ENCODE measurements around the gene ANO8.
A peak's percentile ranks its signal among the peaks of the same experiment; 100 is the strongest.

ANO8 gene

DNA sequence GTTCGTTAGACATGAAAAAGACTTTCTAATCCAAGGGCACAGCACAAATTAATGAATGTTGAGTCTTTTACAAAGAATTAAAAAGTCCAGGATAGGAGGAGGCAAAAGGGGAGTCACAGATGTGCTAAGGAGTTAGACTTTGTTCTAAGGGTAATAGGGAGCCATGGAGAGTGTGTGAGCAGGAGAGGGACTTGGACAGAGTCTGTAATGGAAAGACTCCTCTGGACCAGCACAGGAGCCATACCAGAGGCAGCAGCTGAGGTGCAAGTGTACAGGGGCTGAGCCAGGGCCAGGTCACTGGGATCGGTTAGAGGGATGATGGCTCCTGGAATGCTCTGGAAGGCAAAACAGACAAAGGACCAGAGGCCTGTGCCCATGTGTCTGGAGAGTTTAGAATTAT is 13.2 kb upstream of the ANO8 start:
- DNase-seq (ENCODE audit: low read depth) = no peak

DNA sequence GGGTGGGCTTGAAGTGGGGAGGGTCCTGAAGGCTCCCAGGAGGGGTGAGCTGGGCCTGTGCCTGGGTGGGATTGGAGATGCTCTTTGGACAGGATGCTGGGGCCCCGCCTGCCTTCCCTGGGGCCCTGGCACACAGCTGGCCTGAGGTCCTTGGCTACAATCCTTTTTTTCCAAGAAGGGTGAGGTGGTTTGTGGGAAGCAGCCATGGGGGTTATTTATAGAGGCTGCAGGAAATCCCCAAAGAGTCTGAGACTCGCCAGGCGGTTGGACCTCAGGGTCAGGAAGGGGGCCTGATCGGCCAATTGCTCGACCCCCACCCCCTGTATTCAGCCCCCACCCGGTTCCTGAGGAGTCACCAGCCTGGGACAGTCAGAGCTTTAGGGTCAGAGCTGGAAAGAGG is 12.7 kb upstream of the ANO8 start:
- no peak for DNase-seq (ENCODE audit: low read depth)

DNA sequence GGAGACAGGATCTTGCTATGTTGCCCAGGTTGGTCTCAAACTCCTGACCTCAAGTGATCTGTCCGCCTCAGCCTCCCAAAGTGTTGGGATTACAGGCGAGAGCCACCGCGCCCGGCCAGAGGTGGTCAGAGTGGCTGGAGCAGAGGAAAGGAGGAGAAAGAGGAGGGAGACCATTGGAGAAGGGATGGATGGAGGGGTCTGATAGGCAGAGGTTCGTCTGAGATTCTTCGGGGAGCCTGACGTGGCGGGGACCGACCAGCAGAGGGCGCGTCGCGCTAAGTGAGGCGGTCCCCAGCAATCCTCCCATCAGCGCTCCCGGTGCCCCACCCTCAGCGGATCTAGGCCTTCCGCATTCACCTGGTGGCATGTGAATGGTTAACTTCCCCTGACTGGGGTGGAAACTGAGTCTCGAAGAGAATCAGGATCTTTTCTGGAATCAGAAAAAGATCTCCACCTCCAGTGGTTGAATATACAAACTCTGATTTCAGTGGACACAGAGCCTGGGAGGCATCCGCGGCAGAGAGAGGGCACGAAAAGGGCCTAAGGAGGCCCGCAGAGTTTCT is 11.5 kb upstream of the ANO8 start:
- DNase-seq (ENCODE audit: low read depth) = peak; percentile 80

DNA sequence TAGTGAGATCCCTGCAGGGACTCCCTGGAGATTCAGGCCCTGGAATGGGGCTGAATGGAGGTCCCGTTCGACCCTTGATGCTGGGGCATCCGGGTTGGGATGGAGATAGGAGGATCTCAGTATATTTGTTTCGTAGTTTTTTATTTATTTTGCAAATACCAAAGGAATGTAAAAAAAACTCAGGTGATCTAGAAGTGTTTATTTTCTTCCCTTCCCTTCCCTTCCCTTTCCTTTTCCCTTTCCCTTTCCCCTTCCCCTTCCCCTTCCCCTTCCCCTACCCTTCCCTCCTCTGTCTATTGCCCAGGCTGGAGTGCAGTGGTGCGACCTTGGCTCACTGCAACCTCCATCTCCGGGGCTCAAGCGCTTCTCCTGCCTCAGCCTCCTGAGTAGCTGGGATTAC is 7.2 kb upstream of the ANO8 start:
- no peak for DNase-seq (ENCODE audit: low read depth)

DNA sequence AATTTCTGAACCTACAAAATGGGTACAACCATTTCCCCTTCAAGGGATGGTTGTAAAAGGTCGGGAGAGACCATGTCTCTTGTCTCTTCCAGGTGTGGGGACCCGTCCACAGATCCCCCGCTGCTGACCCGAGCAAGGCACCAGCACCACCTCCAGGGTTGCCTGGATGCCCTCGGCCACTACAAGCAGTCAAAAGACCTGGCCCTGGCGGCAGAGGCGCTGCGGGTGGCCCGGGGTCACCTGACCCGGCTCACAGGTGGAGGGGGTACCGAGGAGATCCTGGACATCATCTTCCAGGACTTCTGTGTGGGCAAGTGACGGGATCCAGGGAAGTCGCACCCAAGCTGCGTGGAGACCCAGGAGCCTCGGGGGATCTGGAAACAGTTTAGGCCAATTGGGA is 6.7 kb upstream of the ANO8 start:
- DNase-seq (ENCODE audit: low read depth) = no peak

DNA sequence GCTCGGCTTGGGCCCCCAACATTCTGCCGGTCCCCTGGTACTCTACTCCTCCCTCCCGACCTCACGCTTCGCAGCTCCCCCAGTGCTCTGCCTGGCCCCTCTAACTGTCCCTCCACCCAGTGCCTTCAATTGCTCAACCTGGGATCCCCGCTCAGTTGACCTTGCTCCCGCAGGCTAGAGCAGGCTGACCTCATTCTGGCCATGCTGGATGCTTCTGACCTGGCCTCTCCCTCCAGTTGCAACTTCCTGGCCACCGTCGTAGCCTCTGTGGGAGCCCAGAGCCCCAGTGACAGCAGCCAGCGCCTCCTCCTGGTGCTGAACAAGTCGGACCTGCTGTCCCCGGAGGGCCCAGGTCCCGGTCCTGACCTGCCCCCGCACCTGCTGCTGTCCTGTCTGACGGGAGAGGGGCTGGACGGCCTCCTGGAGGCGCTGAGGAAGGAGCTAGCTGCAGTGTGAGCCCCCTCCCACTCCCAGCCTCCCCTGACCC is 6.3 kb upstream of the ANO8 start:
- DNase-seq (ENCODE audit: low read depth) = no peak

DNA sequence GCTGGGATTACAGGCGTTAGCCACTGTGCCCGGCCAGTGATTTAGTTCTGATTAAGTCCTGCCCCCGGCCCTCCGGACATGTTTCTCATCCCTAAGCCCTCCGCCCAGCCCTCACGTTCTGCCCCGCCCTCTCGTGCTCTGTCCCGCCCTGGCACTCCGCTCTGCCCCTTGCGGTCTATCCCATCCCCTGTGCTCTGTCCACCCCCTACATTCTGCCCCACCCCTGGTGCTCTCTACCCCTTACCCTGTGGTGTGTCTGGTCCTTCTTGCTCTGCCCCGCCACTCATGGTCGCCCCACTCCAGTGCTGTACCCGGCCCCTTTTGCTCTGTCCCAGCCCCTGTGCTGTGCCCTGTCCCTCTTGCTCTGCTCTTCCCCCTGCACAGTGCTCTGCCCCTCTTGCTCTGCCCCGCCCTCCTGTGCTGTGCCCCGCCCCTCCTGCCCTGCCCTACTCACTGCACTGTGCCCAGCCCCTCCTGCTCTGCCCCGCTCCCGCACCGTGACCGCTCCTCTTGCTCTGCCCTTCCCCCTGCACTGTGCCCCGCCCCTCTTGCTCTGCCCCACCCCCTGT is 5.7 kb upstream of the ANO8 start:
- no peak for DNase-seq (ENCODE audit: low read depth)

DNA sequence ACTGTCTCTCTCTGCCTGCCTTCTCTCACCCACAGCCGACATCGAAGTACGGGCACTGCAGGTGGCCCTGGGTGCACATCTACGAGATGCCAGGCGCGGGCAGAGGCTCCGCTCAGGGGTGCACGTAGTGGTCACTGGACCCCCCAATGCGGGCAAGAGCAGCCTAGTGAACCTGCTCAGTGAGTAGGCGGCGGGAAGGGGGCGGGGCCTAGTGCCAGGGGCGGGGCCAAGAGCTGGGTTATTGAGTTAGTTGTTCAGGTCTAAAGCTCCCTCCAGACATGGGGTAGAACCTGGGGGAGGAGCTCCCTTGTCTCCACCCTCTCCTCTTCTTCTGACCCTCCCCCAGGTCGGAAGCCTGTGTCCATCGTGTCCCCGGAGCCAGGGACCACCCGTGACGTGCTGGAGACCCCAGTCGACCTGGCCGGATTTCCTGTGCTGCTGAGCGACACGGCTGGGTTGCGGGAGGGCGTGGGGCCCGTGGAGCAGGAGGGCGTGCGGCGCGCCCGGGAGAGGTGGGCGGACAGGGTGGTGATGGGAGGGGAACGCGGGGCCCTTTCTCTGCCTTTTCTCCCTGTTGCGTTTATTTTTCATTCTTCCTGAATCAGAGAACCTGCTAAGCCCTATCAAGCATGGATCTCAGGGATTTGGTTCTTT is 4.6 kb upstream of the ANO8 start:
- DNase-seq (ENCODE audit: low read depth) = peak; percentile 56

DNA sequence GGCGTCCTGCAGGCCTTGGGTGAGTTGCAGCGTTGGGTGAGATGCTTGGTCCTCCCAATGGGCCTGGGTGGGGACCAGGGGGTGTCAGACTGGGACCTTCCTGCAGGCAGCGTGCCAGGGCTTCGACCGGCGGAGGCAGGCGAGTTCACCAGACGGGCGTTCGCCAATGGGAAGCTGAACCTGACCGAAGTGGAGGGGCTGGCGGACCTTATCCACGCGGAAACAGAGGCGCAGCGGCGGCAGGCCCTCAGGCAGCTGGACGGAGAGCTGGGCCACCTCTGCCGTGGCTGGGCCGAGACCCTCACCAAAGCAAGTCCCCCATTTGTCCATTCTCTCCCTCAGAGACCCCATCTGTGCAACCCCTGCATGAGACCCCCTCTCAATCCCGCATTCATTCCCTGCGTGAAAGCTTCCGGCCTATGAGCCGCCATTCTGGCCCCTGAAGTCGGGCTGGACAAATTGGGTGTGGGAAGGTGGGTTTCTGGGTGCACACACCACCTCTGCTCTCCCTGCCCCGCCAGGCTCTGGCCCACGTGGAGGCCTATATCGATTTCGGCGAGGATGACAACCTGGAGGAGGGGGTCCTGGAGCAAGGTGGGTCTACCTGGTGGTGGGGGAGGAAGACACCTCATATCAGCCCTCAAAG is 3.9 kb upstream of the ANO8 start:
- no peak for DNase-seq (ENCODE audit: low read depth)

DNA sequence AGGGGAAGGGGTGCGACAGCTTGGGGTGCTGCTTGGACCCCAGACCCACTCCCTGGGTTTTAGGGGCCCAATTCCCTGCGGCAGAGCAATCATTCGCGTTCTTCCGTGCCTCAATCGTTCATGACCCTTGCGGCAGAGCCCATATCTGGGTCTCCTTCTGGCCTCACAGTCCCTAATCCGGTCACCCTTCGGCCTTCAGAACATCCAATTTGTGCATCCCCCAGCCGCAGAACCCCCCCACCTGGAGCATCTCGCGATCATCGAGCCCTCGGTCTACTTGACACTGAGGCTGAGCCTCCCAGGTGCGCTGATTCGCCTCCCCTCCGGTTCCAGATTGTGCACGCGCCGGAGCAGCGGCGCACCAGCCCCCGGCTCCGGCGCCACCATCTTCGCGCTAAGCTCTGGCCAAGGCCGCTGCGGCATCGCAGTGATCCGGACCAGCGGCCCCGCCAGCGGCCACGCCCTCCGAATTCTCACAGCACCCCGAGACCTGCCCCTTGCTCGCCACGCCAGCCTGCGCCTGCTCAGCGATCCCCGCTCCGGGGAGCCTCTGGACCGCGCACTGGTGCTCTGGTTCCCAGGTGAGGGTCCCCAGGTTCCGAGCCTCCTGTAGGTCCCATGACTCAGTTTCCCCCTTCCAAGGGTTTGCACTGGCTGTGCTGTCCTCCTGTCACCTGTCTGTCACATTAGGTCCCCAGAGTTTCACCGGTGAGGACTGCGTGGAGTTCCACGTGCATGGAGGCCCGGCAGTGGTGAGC is 3.2 kb upstream of the ANO8 start:
- DNase-seq (ENCODE audit: low read depth) = peak; percentile 56

DNA sequence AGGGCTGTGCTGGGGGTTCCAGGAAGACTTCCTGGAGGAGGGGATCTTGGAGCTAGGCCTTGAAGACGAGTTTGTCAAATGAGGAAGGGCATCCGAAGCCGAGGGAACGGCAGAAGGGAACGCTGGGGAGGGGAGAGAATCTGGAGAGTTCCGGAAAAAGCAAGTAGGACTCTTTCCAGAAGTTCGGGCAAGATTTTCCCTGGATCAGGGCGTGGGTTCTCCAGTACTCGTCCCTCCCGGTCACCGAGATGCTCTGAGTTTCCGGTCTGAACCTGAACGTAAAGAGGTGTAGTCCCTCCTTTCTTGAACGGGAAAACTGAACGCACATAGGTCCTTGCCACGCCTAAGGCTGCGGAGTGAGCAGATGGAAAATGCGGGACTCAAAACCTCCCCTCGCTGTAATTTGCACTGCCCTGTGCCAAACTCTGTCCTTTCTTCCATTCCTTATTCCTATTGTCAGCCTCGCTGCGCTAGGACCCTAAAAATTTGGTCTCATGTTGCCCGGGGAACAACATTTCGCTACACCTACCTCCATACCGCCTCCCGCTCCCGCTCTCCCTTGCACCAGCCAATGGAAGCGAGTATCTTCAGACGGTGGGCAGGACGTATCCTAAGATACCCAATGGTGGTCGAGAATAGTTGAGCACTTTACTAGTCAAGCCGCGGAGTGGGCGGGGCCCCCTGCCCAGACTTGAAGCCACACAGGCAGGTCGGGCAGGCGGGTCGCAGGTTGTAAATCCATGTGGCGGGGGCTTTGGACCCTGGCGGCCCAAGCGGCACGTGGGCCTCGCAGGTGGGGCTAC is 2.4 kb upstream of the ANO8 start, which contains the start of gene GTPBP3:
Gene GTPBP3 (plus strand): TSS at position 682 of the 803 bp plus-strand sequence. CDS start 59 bp downstream, at position 741.
- peak; percentile 94 for DNase-seq (ENCODE audit: low read depth)

DNA sequence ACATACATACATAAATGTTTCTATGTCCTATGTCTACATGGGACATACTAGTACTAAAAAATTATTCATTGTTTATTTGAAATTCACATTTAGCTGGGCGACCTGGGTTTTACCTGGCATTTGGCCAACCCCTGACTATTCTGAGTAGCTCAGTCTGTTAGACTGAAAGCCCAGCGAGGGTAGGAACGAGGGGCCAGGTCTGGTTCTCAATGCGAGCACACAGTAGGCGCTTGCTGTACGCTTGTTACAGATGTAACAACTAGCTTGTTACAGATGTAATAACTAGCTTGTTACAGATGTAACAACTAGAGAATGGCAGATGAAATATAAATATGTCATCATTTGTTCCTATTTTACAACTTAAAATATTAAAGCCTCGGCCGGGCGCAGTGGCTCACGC is 920 bp upstream of the ANO8 start:
- no peak for DNase-seq (ENCODE audit: low read depth)

DNA sequence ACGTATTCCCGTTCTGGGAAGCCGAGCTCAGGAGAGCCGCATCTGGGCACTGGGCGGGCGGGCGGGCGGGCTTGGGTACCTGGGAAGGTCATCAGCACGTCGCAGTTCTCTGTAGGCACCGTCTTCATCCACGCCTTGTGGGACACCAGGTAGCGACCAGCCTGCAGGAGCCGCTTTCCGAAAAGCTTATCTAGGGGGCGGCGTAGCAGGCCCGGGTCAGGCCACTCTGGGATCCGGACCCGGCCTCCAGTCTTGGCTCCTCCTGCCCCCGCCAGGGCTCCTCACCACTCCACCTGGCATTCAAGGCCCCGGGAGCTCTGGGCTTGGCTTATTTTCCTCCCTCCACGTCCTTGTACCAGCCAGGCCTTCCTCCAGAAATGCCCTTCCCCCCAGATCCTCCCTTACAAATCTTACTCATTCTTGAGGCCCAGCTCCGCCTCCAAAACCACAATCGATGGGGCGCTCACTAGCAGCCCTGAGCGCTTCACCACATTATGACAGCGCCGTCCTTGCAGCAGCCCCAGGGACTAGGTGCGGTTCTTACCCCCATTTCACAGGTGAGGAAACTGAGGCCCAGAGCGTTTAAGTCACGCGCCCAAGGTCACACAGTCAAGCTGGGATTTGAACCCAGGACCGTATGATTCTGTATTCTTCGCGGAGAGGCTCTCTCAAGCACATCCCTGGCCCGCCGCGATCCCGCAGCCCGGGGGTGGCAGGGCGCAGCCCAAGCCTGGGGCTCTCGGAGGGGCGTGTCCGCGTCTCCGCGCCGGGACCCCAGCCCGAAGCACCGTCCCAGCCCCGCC is 843 bp downstream of the ANO8 start:
- DNase-seq (ENCODE audit: low read depth) = peak; percentile 76

DNA sequence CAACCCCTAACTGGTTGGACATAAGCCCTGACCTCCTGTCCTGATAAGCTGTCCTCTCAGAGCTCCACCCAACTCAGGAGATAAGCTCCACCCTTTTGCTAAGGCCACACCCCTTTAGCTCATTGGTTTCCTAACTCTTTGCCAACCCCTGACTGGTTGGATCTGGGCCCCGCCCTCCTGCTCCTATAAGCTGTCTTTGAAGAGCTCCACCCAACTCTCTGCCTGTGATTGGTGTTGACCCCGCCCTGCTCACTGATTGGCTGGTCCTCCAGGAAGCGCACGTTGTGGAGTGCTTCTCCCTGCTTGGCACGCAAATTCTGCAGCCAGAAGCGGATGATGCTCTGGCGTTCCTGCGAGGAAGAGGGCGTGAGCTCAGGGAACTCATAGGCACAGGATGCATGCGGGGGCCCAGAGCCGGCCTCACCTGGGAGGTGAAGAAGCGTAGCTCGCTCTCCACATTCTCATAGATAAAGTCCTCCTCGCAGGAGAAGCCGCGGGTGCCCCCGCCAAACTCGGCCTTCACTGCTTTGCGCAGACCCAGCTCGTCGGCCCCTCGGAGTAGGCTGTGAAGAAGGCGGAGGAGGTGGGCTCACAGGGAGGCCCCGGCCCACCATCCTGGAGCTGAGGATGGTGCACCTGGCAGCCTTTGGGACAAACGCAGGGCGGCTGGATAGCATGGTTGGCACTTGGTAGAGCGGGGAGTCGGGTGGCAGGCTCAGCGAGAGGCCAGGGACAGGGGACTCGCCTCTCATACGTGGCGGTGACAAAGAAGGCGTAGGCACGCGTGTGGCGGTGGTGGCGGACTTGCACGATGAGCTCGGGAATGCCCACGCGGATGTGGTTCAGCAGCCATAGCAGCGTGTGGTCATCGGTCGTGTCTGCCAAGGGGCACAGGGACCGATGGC is 1.7 kb downstream of the ANO8 start:
- peak; percentile 53 for DNase-seq (ENCODE audit: low read depth)

DNA sequence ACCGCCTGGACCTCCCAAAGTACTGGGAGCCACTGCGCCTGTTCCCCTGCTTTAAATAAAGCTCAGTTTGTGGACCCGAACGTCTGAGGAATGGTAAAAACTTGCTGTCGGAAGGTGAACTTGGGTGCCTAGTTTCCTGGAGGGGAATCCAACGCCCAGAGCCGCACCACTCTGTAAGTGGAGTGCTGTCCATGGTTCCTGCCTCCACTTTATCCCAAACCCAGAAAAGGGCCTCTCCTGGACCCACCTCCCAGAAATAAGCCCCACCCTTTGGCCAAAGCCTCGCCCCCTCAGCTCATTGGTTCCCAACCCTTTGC is 2.3 kb downstream of the ANO8 start:
- no peak for DNase-seq (ENCODE audit: low read depth)

DNA sequence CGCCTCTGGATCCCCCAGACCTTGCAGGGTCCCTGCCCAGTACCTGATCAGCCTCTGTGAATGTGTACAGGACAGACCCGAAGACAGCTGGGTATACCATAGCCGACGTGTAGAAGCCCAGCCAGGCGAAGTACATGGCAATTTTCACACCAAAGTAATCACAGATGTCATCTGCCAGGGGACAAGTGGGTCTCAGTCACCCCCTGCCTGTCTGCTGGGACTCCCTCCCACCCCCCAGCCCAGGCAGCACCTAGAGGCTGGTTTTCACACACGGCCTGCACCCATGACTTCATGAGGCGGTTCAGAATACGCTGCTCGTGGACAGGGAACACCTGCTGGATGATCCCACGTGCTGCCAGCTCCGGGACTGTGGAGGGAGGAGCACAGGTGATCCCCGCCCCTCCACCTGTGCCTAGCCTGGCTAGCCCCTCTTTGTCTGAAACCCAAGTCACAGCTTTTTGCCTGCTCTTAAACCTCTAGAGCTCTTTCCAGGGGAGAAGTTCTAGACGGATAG is 3.6 kb downstream of the ANO8 start:
- no peak for DNase-seq (ENCODE audit: low read depth)

DNA sequence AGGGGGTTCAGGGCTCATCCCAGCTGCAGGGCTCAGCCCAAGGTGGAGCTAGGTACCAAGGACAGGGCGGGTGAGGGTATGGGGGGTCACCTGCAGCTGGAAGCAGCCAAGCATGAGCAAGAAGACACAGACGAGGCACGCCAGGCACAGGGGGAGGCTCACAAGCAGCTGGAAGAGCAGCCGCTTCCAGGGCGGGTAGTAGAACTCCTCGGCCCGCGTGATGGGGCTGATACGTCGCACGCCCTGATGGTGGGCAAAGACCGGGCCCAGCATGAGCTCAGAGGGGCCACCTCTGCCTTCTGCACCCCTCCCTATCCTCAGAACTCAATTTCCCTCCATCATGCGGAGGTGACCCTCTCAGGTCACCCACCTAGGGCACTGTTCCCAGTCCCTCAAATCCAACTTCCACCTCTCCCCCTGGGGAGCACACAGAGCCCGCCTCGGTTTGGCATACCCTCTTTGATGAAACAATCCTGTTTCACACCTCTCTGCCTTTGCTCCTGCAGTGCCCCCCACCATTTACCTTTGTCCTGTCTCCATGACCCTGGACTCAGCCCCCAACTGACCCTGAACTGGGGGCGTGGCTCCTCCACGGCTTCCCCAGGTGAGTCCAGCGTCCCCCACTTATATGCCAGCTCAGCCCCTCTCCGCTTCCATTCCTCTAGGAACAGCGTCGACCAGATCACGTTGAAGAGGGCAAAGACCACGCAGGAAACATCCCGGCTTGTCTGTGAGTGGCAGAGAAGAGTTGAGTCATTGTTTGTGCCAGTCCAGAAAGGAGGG is 4.2 kb downstream of the ANO8 start:
- DNase-seq (ENCODE audit: low read depth) = no peak

DNA sequence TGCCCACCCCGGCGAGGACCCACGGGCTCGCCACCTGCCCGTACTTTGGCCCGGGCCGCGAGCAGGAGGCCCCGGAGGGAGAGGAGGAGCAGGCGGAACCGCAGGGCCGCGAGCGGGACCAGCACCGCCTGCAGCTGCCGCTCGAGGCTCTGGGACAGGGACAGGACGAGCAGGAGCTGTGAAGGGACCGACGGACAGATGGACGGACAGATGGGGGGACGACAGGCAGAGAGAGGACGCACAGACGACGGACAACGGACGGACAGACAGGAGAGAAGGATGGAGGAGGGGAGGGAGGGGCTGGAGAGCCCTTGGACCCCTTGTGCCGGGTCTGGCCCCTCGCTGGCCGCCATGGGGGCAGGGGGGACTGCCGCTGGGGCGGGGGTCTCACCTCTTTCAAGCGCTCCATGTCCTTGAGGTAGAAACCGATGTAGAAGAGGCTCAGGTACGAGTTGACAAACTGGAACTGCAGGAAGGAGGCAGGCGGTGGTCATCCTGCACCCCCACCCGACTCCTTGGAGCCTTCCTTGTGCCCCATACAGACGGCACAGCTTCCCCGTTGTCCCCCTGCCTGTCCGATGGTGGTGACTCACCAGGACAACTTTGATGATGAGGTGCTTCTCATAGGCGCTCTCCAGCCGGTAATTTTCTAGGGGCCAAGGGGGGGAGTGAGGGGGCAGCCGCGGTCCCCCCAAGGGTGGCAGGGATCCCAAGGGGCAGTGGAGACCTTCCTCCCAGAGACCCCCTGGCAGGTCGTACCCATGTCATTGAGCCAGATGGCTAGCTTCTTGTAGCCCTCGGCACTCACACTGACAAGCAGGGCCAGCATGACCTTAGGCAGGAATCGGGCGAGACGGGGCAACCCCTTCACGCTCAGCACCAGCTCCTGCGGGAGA is 5.0 kb downstream of the ANO8 start:
- no peak for DNase-seq (ENCODE audit: low read depth)
